ENCODE results near the gene TRIM13.
"Not testable (repeated sequence)": the region's sequence is repeated elsewhere in the genome, so short reads cannot be mapped to it uniquely, and the experiment has no call there.

The TRIM13 gene

DNA sequence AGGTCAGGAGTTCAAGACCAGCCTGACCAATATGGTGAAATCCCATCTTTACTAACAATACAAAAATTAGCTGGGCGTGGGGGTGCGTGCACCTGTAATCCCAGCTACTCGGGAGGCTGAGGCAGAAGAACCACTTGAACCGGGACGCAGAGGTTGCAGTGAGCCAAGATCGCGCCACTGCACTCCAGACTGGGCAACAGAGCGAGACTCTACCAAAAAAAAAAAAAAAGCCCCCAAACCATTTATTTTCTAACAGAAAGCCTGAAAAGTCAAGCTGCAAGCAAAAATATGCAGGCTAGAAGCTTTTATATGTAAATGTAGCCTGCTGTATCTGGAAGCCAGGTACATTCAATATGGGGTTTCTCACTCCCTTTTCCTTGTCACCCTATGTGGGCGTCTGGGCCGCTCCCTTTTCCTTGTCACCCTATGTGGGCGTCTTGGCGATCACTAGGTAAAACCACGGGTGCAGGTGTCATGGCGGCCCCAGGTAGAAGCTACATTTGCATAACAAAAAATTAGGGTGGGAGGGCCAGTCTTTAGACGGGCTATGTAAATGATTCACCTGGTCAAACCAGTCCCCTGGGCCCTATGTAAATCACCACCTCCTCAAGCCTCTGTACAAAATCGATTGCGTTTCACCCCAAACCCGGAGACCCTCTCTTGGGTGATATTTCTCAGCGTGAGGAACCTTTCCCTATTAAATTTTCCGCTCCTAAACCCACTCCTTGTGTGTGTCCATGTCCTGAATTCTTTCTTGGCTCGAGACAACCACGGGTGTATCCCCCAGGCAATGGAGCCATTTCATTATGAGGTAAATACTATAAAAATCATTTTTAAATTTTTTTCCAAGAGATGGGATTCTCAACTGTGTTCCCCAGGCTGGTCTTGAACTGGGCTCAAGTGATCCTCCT is 2.1 kb downstream of the TRIM13 start:
- no peak for DNase-seq

DNA sequence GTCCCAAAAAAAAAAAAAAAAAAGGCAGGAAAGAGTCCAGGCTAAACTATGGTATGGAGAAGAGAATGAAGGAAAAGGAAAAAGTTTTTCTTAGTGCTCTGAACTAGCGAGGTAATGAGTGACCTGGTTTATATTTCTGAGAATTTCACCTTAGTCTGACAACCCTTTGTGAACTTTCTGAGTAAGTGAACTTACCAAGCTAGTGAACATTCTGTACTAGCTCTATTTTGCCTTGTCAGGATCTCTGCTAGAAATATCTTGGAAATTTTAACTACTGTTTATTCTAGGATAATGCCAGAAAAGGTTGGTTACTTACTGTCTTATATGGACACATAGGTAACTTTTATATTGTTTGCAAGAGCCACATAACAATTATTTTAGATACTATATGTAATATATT is 4.4 kb downstream of the TRIM13 start:
- DNase-seq: no peak

DNA sequence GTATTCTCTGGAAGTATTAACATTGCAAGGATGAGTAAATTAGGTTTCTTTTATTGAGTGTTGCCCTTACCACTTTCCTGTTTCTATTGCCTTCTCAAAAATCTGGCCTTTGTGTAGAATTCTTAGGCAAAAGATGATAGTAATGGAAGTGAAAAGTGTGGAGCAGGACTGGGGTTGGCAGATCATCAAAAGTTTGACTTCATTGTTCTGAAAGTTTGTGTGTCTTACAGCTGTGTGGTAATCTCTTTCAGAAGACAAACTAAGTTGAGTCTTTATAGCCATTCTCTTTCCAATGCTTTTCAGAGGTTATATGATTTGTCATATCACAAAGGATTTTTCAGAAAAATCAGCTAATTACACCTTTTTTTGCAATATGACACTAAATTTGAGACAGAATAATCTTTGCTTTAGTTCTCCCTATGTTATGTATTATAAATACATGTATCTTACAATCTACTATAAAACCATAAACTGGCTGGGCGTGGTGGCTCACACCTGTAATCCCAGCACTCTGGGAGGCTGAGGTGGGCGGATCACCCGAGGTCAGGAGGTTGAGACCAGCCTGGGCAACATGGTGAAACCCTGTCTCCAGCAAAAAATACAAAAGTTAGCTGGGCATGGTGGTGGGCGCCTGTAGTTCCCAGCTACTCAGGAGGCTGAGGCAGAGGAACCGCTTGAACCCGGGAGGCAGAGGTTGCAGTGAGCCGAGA is 9.7 kb downstream of the TRIM13 start:
- DNase-seq: no peak

DNA sequence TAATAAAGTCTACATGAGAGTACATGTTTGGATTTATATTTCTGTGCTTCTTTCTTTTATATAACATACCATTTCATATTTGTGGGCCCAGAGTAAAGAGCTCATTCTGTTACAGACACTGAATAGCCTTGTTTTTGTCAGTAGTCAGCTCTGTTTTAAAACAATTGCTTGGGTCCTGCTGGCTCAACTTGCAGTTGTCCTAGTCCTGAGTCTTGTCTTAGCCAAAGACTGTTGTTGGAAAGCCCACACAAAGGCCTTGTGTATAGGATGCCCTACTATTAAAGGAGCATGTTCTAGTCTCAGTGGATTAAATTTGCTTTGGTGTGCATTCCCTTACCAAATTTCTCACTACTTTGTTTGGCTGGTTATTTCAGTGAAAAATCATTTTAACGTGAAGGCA is 14.6 kb downstream of the TRIM13 start:
- no peak for DNase-seq

DNA sequence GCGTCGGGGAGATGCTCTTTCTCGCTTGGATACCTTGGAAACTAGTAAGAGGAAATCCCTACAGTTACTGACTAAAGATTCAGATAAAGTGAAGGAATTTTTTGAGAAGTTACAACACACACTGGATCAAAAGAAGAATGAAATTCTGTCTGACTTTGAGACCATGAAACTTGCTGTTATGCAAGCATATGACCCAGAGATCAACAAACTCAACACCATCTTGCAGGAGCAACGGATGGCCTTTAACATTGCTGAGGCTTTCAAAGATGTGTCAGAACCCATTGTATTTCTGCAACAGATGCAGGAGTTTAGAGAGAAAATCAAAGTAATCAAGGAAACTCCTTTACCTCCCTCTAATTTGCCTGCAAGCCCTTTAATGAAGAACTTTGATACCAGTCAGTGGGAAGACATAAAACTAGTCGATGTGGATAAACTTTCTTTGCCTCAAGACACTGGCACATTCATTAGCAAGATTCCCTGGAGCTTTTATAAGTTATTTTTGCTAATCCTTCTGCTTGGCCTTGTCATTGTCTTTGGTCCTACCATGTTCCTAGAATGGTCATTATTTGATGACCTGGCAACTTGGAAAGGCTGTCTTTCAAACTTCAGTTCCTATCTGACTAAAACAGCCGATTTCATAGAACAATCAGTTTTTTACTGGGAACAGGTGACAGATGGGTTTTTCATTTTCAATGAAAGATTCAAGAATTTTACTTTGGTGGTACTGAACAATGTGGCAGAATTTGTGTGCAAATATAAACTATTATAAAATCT is 15.7 kb downstream of the TRIM13 start:
- no peak for DNase-seq

DNA sequence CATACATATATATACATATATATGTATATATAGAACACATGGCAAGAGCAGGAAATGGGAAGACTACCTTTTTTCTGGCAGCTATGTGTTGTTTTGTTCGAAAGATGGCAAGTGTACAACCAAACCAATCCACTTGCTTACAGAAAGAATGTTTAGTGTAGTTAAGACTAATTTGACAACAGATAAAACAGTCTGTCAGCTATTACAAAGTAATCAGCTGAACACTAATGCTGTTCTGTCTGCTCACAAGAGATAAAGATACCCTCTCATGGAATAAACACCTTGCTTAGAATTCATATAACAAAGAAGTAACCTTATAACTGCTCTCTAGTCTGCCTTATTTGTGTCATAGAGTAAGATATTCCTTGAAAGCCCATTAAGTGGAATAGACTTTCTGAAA is 17.5 kb downstream of the TRIM13 start:
- DNase-seq: no peak

DNA sequence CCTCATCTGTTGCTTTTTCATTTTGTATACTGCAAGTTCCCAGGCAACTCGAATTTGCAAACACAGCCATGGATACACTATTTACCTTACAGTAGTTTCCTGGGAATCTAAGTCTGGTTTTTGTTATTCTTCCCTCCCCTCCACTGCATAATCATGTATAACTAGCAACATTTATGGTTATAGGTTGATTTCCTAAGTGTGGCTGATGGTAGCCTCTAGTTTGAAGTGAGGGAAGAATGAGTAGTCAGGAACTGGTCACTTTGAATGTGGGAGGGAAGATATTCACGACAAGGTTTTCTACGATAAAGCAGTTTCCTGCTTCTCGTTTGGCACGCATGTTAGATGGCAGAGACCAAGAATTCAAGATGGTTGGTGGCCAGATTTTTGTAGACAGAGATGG is 18.4 kb downstream of the TRIM13 start, which contains the start of gene KCNRG:
TSS of gene KCNRG (plus strand) at position 187 of the 400 bp plus-strand sequence. CDS start at position 237, 50 bp downstream.
- no peak for DNase-seq

DNA sequence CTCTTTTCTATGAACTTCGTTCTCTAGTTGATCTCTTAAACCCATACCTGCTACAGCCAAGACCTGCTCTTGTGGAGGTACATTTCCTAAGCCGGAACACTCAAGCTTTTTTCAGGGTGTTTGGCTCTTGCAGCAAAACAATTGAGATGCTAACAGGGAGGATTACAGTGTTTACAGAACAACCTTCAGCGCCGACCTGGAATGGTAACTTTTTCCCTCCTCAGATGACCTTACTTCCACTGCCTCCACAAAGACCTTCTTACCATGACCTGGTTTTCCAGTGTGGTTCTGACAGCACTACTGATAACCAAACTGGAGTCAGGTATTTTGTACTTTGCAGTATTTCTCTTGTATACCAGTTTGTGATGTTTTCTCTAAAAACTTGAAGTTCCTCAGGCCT is 18.9 kb downstream of the TRIM13 start:
- no peak for DNase-seq

DNA sequence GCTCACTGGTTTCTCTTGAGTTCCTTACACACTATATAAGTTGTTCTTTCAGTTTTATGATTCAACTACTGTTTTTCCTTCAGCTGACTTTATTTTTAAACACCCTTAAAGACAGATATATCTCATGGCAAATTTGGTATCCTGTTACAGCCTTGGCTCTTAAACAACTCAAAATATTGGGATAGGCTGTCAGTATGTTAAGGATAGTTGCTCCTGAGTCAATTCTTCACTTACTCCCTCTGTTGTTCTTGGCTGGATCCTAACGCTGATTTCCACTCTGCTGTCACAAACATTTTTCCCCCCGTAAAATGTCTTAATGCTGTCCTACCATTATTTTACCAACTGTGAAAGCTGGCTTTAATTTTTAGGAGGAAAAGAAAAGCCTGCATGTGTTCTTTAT is 19.6 kb downstream of the TRIM13 start:
- no peak for DNase-seq

DNA sequence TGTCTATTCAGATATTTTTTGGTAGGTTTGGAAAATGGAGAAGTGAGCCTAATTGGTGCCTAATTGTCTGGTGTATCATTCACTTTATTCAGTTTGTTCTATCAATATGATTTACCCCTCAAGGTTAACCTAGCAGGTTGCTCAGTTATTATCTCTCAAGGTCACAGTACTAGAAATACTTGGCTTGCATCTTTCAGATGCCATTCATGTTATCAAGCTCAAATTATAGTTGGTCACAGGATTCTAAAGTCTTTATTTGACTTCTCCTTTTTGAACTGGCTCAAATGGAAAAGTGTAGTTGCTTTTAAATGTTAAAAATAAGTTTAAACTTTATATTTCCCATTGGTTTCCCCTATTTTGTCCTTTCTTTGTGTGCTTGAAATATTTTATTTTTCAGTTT is 21.0 kb downstream of the TRIM13 start:
- no peak for DNase-seq

DNA sequence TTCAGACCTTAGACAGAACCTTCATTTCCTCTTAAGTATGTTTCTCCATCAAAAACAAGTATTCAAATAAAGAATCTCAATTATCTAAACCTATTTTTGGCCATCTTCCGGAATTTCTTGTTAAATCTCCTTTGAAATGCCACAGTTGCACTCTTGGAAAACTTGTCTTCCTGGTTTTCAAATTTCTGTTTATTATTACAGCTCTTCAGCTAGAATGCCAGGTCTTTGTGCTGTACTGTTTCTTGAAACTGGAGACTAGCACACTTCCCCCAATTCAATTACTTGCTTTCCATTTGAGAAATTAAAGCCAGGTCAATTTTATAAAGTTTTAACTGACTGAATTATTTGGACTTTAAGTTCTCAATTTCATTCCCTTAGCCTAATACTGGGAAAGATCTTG is 28.6 kb downstream of the TRIM13 start:
- no peak for DNase-seq

DNA sequence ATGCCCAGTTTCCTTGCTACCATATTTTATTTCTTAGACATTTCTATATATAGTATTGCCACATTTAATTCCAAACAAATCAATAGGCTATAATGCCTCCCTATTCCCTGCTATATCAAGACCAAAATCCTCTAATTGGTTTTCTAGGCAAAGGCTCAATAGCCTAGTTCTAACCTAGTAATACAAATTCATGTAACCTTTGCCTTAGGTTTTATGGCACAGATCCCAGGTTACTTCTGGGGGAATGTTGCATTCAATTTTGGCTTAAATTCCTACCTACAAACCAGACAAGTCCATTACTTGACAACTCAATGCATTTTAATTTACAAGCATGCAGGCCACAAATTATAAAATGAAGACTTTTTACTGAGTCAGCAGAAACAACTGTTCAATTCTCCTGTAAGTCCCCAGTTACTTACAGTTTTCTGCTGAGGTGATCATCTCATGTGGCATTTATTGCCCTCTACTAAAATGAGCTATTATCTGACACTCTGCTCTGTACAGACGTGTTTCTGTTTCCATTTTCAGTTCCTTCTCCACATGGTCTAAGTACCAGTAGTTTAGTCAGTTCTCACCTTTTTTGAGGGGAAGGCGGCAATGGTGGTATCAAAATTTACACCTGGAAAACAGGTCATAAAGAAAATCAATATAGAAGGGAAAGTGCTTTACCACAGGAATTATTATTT is 30.1 kb downstream of the TRIM13 start:
- DNase-seq: no peak

DNA sequence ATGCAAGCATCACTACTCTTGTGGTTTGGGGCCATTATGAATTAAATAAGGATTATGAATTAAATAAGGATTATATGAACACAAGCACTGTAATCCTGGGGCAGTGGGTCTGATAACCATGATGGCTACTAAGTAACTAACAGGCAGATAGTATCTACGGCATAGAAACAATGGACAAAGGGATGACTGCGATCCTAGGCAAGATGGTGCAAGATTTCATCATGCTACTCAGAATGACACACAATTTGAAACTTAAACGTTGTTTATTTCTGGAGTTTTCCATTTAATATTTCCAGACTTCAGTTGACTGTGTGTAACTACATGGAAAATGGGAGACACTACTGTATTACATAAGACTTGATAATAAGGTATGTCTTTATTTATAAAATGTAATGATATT is 33.5 kb downstream of the TRIM13 start:
- DNase-seq: no peak

DNA sequence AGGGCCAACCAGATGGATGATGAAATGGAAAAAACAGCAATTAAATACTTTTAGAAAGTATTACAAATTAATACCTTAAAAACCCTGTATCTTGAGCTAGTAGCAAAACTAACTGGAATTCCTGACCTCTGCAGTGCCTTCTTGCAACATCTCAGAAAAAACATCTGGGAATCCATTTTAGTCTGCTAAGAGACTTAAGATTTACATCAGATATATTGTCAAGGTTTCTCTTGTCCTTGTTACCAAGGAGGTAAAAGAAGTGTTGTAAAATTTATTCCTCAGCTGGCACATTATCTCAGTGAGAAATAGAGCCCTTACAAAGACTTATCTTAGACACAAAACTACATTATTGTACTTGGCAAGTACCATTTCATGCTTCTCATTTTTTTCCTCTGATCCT is 36.9 kb downstream of the TRIM13 start:
- no peak for DNase-seq

DNA sequence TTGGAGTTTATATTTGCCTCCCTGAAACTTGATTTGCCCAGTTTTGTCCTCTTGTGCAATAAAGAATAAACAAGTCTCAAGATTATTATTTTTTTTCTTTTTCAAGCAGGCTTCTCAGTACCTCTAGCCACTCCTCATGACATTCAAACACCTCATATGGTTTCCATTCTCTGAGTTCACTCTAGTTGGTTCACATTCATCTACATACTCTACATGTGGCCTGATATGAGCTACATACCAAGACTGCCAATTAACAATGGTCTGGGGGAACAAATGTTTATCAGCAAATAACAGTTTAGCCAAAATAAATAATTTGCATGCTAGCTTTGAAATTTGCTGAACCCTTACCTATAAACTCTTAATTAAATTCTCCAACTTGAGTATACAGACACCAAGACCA is 40.9 kb downstream of the TRIM13 start:
- no peak for DNase-seq

DNA sequence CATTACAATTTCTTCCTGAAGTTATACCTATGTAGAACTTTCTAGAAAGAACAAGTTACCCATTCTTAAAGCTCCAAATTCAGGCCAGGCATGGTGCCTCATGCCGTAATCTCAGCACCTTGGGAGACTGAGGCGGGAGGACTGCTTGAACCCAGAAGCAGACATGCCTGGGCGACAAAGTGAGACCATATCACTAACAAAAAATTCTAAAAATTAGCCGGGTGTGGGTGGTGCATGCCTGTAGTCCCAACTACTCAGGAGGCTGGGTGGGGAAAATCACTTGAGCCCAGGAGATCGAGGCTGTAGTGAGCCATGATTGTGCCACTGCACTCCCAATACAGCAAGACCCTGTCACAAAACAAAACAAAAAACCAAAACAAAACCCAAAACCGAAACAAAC is 41.4 kb downstream of the TRIM13 start:
- DNase-seq: no peak

DNA sequence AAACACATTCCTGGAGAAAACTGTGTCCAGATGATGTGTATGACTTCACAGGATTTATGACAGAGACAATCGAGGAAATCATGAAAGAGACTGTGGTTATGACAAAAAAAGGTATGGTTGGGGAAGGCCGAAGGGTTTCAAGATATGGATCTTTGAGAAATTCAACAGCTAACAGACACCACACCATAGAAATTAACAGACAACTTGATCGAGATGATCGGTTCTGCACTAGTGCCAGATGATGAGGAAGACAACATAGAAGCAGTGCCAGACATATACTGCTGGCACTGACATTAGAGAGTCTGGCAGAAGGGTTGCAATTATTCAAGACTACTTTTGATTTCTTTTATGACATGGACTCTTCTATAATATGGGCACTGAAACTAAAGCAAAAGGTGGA is 55.6 kb downstream of the TRIM13 start:
- no peak for DNase-seq

DNA sequence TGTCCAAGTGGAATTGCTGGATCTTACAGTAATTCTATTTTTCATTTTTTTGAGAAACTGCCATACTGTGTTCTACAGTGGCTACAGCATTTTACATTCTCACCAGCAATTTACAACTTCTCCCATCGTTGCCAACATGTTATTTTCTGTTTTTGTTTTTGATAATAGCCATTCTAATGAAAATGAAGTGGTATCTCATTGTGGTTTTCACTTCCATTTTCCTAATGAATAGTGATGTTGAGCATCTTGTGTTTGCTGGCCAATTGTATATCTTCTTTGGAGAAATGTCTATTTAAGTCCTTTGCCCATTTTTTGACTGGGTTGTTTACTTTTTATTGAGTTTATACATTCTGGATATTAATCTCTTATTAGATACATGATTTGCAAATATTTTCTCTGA is 57.0 kb downstream of the TRIM13 start:
- DNase-seq: no peak

DNA sequence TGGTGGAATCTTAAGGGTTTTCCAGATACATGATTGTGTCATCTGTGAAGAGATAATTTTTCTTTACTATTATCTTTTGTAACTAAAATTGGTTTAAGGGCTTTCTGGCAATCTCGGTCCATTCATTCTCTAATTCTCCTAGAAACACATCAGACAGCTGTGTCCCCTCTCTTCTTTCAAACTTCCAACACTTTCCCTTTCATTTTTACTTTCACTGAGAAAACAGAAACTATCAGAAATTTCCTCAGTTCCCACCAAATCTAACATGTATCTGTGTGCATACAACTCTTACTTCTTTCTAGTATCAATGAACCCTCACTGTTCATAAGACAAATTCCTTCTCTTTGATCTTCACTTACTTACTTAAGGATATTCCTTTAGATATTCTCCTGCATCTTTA is 58.6 kb downstream of the TRIM13 start:
- no peak for DNase-seq

DNA sequence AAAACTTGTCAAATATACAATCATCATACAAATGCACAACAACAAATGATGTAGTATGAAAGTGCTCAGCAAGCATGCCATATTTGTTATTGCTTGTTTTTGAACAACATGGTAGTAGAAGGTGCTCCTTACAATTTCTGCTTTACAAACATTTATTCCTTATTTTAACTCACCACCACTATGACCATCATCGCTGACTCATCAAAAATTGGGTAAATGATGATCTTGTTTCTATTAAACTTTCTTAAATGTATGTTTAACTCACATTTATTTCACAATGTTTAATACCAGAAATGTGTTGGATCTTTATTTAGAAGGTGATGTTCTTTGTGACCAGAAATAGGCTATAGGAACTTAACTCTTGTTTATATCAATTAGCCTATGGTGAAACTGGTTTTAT is 63.9 kb downstream of the TRIM13 start:
- DNase-seq: no peak

DNA sequence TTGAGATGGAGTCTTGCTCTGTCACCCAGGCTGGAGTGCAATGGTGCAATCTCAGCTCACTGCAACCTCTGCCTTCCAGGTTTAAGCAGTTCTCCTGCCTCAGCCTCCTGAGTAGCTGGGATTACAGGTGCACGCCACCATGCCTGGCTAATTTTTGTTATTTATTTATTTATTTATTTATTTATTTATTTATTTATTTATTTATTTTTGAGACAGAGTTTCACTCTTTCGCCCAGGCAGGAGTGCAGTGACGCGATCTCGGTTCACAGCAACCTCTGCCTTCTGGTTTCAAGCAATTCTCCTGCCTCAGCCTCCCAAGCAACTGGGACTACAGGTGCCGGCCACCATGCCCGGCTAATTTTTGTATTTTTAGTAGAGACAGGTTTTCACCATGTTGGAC is 65.5 kb downstream of the TRIM13 start:
- not testable (repeated sequence) for DNase-seq

DNA sequence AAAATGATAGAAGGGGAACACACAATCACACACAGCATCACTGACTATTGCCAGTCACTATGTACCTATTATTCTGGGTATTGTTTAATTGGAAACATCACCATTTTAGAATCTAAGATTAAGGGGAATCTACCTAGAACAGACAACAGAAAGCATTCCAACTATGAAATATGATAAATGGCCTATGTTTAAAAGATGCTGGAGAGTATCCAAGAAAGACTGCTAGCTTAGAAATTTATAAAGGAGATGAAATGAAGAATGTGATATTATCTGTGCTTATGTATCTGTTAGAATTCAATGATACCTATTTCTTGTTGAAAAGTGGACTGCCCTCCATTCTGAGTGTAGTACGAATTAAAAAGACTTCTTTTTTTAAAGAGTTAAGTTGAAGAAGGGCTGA is 68.9 kb downstream of the TRIM13 start:
- no peak for DNase-seq
